GM18505 (cell line): ENCODE measurements around the gene KIF6.

ENCODE experiments used
- ATAC-seq: cut with Tn5 transposase; IDR thresholded peaks from one replicate; pipeline ENCODE4 v1.9.1; 2021; ENCODE audit not compliant: unreplicated experiment
- POLR2A ChIP-seq: IDR thresholded peaks from 4 replicates; pipeline ENCODE4 v1.6.1; 2011; ENCODE audit warnings: borderline replicate concordance; ENCODE audit not compliant: insufficient read depth, insufficient read length; ENCODE audit errors: extremely low read depth

Gene KIF6

GRCh38 chr6:39430446-39430845 is 294.8 kb downstream of the KIF6 start:
- no peak for ATAC-seq
- no peak for TF ChIP-seq POLR2A

- ATAC-seq = no peak
- no peak for TF ChIP-seq POLR2A
Measured at GRCh38 chr6:39428816-39429215, 296.4 kb downstream of the KIF6 start.

GRCh38 chr6:39428152-39428551 is 297.1 kb downstream of the KIF6 start:
- TF ChIP-seq POLR2A = no peak
- no peak for ATAC-seq

- ATAC-seq = no peak
- TF ChIP-seq POLR2A = no peak
Measured at GRCh38 chr6:39426073-39426456, 299.1 kb downstream of the KIF6 start.

- no peak for TF ChIP-seq POLR2A
- no peak for ATAC-seq
Measured at GRCh38 chr6:39425346-39426072, 299.7 kb downstream of the KIF6 start.

GRCh38 chr6:39424831-39425230 is 300.4 kb downstream of the KIF6 start:
- ATAC-seq = no peak

GRCh38 chr6:39422238-39422637 is 303.0 kb downstream of the KIF6 start:
- TF ChIP-seq POLR2A = no peak
- ATAC-seq = no peak

More at GRCh38 chr6:39424831-39425230, 300.4 kb downstream of the KIF6 start:
- TF ChIP-seq POLR2A = no peak

- ATAC-seq = no peak
- TF ChIP-seq POLR2A = no peak
Measured at GRCh38 chr6:39421383-39422225, 303.6 kb downstream of the KIF6 start.

- no peak for ATAC-seq
- TF ChIP-seq POLR2A = no peak
Measured at GRCh38 chr6:39420300-39421265, 304.6 kb downstream of the KIF6 start.

- ATAC-seq = no peak
- no peak for TF ChIP-seq POLR2A
Measured at GRCh38 chr6:39419607-39420006, 305.6 kb downstream of the KIF6 start.

GRCh38 chr6:39417440-39417839 is 307.8 kb downstream of the KIF6 start:
- no peak for ATAC-seq
- TF ChIP-seq POLR2A = no peak

GRCh38 chr6:39416728-39417127 is 308.5 kb downstream of the KIF6 start:
- no peak for ATAC-seq
- no peak for TF ChIP-seq POLR2A

GRCh38 chr6:39416026-39416425 is 309.2 kb downstream of the KIF6 start:
- no peak for TF ChIP-seq POLR2A
- ATAC-seq = no peak
